NCI-H2227 (cell line): Measurements from ENCODE around the gene DNAH14.

ENCODE experiments used
- DNase-seq: peaks from one replicate; lab custom pipeline; 2025; ENCODE audit not compliant: unreplicated experiment; lab: John Stamatoyannopoulos, UW

DNAH14 gene

GRCh38 chr1:225425201-225425786, 495.8 kb downstream of the DNAH14 start:
- DNase-seq, result no peak

- peak; percentile 42 for DNase-seq
Measured at GRCh38 chr1:225426395-225427234, 497.1 kb downstream of the DNAH14 start.

GRCh38 chr1:225427235-225428067, 498.0 kb downstream of the DNAH14 start, which contains the start of gene LBR:
TSS of gene LBR (minus strand) at chr1:225428038. CDS start at chr1:225424075, 3,963 bp downstream.
- DNase-seq, result no peak

- peak; percentile 97 for DNase-seq
Measured at GRCh38 chr1:225428068-225428880, 498.8 kb downstream of the DNAH14 start.

GRCh38 chr1:225428881-225429455, 499.5 kb downstream of the DNAH14 start:
- DNase-seq, result no peak

- no peak for DNase-seq
Measured at GRCh38 chr1:225430301-225430700, 500.8 kb downstream of the DNAH14 start.

- DNase-seq, result no peak
Measured at GRCh38 chr1:225431081-225431863, 501.8 kb downstream of the DNAH14 start.

GRCh38 chr1:225434046-225434445, 504.6 kb downstream of the DNAH14 start:
- no peak for DNase-seq

- no peak for DNase-seq
Measured at GRCh38 chr1:225435076-225435475, 505.6 kb downstream of the DNAH14 start.

- no peak for DNase-seq
Measured at GRCh38 chr1:225435487-225435886, 506.0 kb downstream of the DNAH14 start.

- DNase-seq, result peak; percentile 23
Measured at GRCh38 chr1:225435957-225436392, 506.5 kb downstream of the DNAH14 start.

- DNase-seq, result no peak
Measured at GRCh38 chr1:225437710-225438437, 508.4 kb downstream of the DNAH14 start.

GRCh38 chr1:225440380-225441221, 511.1 kb downstream of the DNAH14 start:
- no peak for DNase-seq

GRCh38 chr1:225441314-225442122, 512.0 kb downstream of the DNAH14 start:
- DNase-seq, result no peak

GRCh38 chr1:225442123-225442505, 512.6 kb downstream of the DNAH14 start:
- DNase-seq, result no peak

- no peak for DNase-seq
Measured at GRCh38 chr1:225445639-225446594, 516.4 kb downstream of the DNAH14 start.
